Measurements from ENCODE around the gene CCNF. TPM values are rescaled to one million over a fixed set of nuclear protein-coding genes. Genes with fewer than 3 reads are reported as not detected.

The CCNF gene
- total and polyA plus RNA-seq, 4 donors = 2.0 to 7.5 (median 2.8) TPM

- ATAC-seq (ENCODE audit: insufficient read depth, low FRiP score) = peak; percentile 22
- H3K27me3 ChIP-seq (ENCODE audit: control insufficient read depth in 3 of 3, insufficient read depth in 3 of 3, low read length in 2 of 3) = no peaks in the 10 kb centered on the region
- peaks cover 0 to 18% (median 8%) of the 10 kb centered on the region in 5 donors for H3K4me1 ChIP-seq (ENCODE audit: control insufficient read depth in 5 of 5, insufficient read depth in 5 of 5, low read length in 5 of 5)
- peak overlapping the region; percentile 6 to 74 for H3K27ac ChIP-seq (ENCODE audit: low read depth in 1 of 2, low read length in 1 of 2)
- no peak overlapping the region for H3K9ac ChIP-seq (ENCODE audit: insufficient read depth in 1 of 2, low read length in 2 of 2)
- peaks cover 0 to 19% (median 9%) of the 10 kb centered on the region in 4 donors for H3K36me3 ChIP-seq (ENCODE audit: control insufficient read depth in 4 of 4, insufficient read depth in 4 of 4, low read length in 4 of 4)
- 0 to 1% methylated on average over 21 to 24 of the region's 24 CpGs for WGBS, 2 donors
- no peak for DNase-seq
- H3K9me3 ChIP-seq (ENCODE audit: control insufficient read depth in 4 of 4, insufficient read depth in 3 of 4, low read length in 3 of 4) = no peaks in the 10 kb centered on the region
- H3K4me3 ChIP-seq = peak overlapping the region; percentile 69
- TF ChIP-seq, protein P1, sequence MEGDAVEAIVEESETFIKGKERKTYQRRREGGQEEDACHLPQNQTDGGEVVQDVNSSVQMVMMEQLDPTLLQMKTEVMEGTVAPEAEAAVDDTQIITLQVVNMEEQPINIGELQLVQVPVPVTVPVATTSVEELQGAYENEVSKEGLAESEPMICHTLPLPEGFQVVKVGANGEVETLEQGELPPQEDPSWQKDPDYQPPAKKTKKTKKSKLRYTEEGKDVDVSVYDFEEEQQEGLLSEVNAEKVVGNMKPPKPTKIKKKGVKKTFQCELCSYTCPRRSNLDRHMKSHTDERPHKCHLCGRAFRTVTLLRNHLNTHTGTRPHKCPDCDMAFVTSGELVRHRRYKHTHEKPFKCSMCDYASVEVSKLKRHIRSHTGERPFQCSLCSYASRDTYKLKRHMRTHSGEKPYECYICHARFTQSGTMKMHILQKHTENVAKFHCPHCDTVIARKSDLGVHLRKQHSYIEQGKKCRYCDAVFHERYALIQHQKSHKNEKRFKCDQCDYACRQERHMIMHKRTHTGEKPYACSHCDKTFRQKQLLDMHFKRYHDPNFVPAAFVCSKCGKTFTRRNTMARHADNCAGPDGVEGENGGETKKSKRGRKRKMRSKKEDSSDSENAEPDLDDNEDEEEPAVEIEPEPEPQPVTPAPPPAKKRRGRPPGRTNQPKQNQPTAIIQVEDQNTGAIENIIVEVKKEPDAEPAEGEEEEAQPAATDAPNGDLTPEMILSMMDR (IDR thresholded peaks at IDR 0.05; ENCODE audit: control extremely low read depth, extremely low read depth) = no peak
Observed at GRCh38 chr16:2428784-2429033, 538 bp upstream of the CCNF start.

- no peaks in the 10 kb centered on the region for H3K27me3 ChIP-seq (ENCODE audit: control insufficient read depth in 3 of 3, insufficient read depth in 3 of 3, low read length in 2 of 3)
- peaks cover 0 to 18% (median 8%) of the 10 kb centered on the region in 5 donors for H3K4me1 ChIP-seq (ENCODE audit: control insufficient read depth in 5 of 5, insufficient read depth in 5 of 5, low read length in 5 of 5)
- H3K36me3 ChIP-seq (ENCODE audit: control insufficient read depth in 4 of 4, insufficient read depth in 4 of 4, low read length in 4 of 4) = peaks cover 0 to 24% (median 9%) of the 10 kb centered on the region in 4 donors
- peak overlapping the region in 1 of 2 donors; percentile 61 for H3K9ac ChIP-seq (ENCODE audit: insufficient read depth in 1 of 2, low read length in 2 of 2)
- H3K9me3 ChIP-seq (ENCODE audit: control insufficient read depth in 4 of 4, insufficient read depth in 3 of 4, low read length in 3 of 4) = no peaks in the 10 kb centered on the region
- no peak for ATAC-seq (ENCODE audit: insufficient read depth, low FRiP score)
- no peak overlapping the region for H3K27ac ChIP-seq (ENCODE audit: low read depth in 1 of 2, low read length in 1 of 2)
- DNase-seq = peak in 2 of 3 donors; percentile 61
- TF ChIP-seq, protein P1 (IDR thresholded peaks at IDR 0.05; ENCODE audit: control extremely low read depth, extremely low read depth) = no peak
- H3K4me3 ChIP-seq = peak overlapping the region; percentile 62
- 3 to 6% methylated on average over 46 of the region's 46 CpGs for WGBS, 2 donors
Observed at GRCh38 chr16:2429771-2430663, 770 bp downstream of the CCNF start.

GRCh38 chr16:2432286-2432685 is 3.0 kb downstream of the CCNF start:
- TF ChIP-seq, protein P1 (IDR thresholded peaks at IDR 0.05; ENCODE audit: control extremely low read depth, extremely low read depth) = no peak
- Histone ChIP-seq H3K36me3 (ENCODE audit: control insufficient read depth in 4 of 4, insufficient read depth in 4 of 4, low read length in 4 of 4) (peaks cover 0 to 33% (median 19%) of the 10 kb centered on the region in 4 donors), H3K9me3 (ENCODE audit: control insufficient read depth in 4 of 4, insufficient read depth in 3 of 4, low read length in 3 of 4) (no peaks in the 10 kb centered on the region), H3K27ac (ENCODE audit: low read depth in 1 of 2, low read length in 1 of 2) (no peak overlapping the region), H3K4me1 (ENCODE audit: control insufficient read depth in 5 of 5, insufficient read depth in 5 of 5, low read length in 5 of 5) (peaks cover 0 to 18% (median 8%) of the 10 kb centered on the region in 5 donors), H3K4me3 (no peak overlapping the region), H3K9ac (ENCODE audit: insufficient read depth in 1 of 2, low read length in 2 of 2) (no peak overlapping the region), H3K27me3 (ENCODE audit: control insufficient read depth in 3 of 3, insufficient read depth in 3 of 3, low read length in 2 of 3) (no peaks in the 10 kb centered on the region)
- no peak for ATAC-seq (ENCODE audit: insufficient read depth, low FRiP score)
- 96 to 98% methylated on average over 6 of the region's 6 CpGs for WGBS, 2 donors
- no peak for DNase-seq
